GM12873 (cell line): ENCODE results near the gene GMPR2.
A peak's percentile ranks its signal among the peaks of the same experiment; 100 is the strongest.

Experiments used
- CTCF ChIP-seq: IDR thresholded peaks from 2 replicates; pipeline ENCODE4 v1.5.1; 2012; ENCODE audit warnings: low read depth, mild to moderate bottlenecking, moderate library complexity, low read length, control low read depth; ENCODE audit not compliant: insufficient read depth; ENCODE audit errors: missing control alignments

The GMPR2 gene

GRCh38 chr14:24237463-24237955, 4.8 kb downstream of the GMPR2 start:
- no peak for TF ChIP-seq CTCF

- no peak for TF ChIP-seq CTCF
These were observed 5.4 kb downstream of the GMPR2 start for GRCh38 chr14:24238123-24238522.

- no peak for TF ChIP-seq CTCF
These were observed 5.9 kb downstream of the GMPR2 start for GRCh38 chr14:24238527-24239037.

GRCh38 chr14:24240110-24240918, 7.6 kb downstream of the GMPR2 start:
- TF ChIP-seq CTCF: no peak

GRCh38 chr14:24241829-24242443, 9.2 kb downstream of the GMPR2 start:
- peak; percentile 61 for TF ChIP-seq CTCF

- no peak for TF ChIP-seq CTCF
These were observed 10.7 kb downstream of the GMPR2 start for GRCh38 chr14:24243336-24243836.

- TF ChIP-seq CTCF: no peak
These were observed 14.1 kb downstream of the GMPR2 start for GRCh38 chr14:24246765-24247212.
